ENCODE data around the gene TMX4.

GRCh38 chr20:8021541-8022269 lies 2.1 kb upstream of the TMX4 start:
- TF ChIP-seq CTCF (optimal IDR thresholded peaks at IDR 0.05 in 1 of 3, IDR thresholded peaks at IDR 0.05 in 1 of 3, conservative IDR thresholded peaks at IDR 0.05 in 1 of 3; ENCODE audit: extremely low read depth in 1 of 3, insufficient read depth in 2 of 3, low read length in 3 of 3) (no peak), EZH2 (IDR thresholded peaks at IDR 0.05; ENCODE audit: low read length) (no peak)

Data from keratinocyte (primary cell).